ENCODE data around the gene SMYD5.
"Not testable (repeated sequence)": the region's sequence is repeated elsewhere in the genome, so short reads cannot be mapped to it uniquely, and the experiment has no call there.

The SMYD5 gene

DNA sequence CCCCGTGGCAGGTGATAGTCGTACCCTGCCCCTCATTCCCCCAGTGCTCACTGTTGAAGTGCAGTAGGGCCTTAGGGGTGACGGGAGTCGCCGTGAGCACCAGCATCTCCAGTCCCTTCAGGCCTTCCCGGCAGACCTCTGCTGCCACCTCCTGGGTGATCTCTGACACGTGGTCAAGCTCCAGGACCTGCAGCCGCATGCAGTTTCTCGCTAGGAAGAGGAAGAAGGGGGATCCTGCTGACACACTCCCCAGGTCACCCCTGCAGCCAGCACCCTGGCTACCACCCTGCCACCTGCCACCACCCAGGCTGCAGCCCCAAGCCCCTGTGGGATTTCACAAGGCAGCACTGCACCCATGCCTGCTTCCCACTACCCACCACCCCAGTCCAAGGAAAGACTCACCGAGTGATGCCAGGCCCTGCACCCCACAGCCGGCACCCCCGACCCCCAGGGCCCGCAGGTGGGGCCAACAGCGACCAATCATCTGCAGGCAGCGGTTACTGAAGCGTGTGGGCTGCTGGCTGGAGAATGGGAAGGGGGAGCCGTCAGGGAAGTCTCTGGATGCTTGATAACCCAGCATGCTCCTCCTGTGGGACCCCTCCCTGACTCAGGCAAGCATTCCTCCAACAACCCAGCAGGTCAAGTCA, 46.4 kb downstream of the SMYD5 start:
- peak; percentile 36 for DNase-seq (ENCODE audit: low spot score)

DNA sequence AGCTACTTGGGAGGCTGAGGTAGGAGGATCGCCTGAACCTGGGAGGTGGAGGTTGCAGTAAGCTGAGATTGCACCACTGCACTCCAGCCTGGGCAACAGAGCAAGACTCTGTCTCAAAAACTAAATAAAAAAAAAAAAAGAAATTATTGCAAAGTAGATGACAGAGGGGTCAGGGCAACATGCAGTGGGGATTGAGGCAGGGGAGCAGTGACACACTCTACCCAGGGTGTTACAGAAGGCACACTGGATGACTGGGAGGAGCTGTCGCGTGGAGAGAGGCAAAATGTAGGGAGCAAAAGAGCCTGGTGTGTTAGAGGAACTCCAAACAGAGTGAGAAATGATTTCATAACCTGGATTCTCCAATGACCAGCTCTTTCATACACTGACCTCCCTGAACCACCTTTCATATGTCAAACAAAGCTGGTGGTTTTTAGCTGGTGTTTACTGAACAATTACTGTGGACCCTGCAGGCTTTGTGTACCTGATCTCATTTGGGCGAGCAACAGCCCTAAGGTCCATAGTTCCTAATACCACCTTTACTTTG, 48.1 kb downstream of the SMYD5 start:
- DNase-seq (ENCODE audit: low spot score) = no peak

DNA sequence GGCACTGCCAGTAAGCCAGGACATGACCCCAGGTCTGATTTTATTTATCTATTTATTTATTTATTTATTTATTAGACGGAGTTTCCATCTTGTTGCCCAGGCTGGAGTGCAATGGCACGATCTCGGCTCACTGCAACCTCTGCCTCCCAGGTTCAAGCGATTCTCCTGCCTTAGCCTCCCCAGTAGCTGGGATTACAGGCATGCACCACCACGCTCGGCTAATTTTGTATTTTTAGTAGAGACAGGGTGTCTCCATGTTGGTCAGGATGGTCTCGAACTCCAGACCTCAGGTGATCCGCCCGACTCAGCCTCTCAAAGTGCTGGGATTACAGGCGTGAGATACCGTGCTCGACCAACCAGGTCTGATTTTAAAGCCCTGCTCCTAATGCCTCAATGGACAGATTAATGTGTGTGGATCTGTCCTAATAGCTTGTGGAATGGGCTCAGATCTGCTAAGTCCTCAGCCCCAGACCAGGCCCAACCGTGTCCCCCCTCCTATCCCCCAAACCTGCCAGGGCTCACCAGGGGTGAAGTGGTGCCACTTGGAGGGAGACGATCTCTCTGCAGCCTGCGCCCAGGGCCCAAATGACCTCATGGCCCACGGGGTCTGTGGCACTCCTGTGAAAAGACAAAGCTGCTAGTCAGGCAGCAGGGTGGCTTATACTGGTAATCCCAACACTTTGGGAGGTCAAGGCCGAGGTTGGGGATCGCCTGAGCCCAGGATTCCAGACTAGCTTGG, 48.8 kb downstream of the SMYD5 start:
- DNase-seq (ENCODE audit: low spot score) = not testable (repeated sequence)

DNA sequence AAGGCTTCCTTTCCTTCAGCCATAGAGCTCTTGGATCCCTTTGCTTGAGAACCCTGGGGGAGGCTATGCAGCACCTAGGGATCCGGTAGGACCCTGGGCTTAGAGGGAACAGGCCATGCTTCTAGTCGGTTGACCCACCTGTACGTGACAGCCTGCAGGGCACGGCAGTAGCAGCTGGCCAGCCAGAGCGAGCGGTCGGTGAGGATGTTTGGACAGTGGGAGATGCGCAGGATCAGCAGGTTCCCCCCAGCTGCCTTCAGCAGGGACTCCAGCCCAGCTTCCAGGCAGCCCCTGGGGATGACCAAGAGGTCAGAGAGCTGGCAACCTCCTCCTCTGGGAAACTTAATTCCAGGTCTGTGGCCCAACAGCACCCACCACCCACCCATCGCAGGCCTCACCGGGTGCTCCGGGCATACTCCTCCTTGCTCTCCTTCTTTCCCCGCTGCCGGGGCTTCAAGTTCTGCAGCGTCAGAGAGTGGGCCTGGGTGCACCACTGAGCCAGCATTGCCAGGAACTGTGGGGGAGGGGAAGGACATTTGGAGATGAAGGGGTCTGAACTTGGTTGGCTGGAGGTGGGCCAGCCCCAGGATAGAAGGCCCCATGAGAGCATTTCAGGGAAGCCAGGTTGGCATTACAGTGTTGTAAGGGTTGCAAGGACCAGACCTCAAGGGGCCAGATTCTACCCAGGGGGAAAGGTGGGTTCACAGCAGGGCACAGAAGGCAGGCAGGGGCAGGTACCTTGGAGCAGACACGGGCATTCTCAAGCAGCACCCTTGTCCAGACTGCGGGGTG, 49.7 kb downstream of the SMYD5 start:
- DNase-seq (ENCODE audit: low spot score) = no peak

DNA sequence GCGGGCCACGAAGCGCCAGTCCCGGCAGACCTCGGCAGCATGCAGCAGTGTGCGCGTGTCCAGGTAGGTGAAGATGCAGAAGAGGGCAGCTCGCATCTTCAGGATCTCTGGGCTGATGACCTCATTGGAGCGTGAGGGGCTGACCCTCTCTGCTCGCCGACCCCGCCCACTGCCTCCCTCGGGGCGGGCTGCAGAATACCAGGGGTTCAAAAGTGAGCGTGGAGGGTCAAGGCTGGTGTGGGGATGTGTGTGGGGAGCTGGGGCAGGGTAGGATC, 50.2 kb downstream of the SMYD5 start:
- DNase-seq (ENCODE audit: low spot score) = no peak

DNA sequence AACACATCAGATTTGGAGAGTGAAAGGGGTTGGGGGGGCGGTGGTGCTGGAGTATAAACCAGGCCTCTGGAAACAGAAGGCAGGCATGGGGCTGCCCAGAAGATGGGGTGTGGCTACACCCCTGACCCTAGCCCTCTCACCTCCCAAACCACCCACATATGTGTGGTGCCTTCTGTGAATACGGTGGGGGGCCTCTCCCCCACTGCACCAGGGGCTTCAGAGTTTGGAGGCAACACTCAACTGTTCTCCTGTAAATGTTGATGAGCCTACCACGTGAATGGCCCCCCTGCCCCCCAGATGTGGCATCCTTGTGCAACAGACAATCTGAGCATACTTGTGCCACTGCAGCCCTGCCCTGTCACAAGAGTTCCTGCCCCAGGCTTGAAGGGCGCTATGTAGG, 50.7 kb downstream of the SMYD5 start:
- DNase-seq (ENCODE audit: low spot score) = no peak

DNA sequence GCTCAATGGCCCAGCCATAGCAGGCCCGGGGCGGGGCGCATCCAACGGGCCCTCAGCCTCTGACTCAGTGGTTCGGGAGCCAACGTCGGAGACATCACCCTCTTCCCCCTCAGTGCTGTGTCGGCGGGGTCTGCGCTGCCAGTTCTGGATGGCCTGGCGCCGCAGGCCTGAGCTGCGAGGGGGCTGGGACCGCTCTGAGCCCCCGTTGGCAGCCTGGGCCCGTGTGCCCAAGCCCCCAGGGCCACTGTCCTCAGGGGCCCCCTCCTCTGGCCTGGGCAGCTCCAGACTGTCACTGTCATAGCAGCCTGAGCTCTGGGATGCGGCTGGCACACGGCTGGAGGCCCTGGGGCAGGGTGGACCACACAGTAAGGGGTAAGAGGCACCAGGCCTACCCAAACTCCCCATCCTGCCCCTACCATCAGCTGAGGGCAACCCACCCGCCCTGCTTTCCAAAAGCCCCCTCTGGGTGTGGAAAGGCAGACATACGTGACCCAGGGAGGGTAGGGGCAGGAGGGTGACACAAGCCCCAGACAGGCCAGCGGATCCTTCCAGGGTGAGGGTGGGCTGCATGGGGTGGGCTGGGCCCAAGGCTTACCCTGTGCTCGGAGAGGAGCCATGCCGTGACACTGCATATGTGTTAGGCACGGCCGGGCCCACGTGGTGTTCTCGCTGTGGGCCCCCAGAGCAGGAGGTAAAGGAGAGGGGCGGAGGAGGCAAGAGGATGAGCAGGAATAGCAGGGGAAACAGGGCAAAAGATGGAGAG, 51.4 kb downstream of the SMYD5 start:
- no peak for DNase-seq (ENCODE audit: low spot score)

DNA sequence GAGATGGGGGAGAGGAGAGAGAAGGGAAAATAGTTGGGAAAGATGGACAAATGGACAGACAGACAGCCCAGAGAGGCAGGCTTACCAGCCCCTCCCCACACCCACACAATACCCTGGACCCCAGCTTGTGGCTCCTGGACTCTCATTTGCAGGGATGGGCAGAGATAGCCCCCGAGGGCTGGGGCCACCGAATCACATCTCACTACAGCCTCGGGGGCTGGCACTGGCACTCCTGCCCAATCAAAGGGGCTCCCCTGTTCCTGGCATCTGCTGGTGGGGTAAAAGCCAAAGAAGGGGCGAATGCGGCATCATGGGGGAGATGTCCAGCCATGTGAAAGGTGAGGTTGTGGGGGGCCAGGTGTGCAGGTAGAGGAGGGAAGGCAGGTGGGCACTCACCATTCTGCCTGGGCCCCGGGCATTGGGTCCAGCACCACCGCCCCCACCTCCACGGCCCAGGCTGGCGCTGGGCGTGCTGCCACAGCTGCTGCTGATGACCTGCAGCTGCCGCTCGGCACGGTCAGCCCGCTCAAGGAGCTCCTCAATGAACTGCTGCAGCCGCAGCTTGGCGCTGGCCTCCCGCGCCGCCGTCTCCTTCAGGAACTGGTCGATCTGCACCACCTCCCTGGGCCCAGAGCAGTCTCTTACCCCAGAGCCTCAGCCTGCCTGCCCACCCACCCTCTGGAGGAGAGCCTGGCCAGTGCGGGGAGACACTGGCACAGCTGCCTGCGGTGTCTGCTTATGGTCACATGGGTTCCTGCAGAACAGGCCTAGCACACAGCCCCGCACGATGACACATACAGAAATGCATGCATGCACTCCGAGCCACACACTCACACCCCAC, 52.2 kb downstream of the SMYD5 start:
- no peak for DNase-seq (ENCODE audit: low spot score)

DNA sequence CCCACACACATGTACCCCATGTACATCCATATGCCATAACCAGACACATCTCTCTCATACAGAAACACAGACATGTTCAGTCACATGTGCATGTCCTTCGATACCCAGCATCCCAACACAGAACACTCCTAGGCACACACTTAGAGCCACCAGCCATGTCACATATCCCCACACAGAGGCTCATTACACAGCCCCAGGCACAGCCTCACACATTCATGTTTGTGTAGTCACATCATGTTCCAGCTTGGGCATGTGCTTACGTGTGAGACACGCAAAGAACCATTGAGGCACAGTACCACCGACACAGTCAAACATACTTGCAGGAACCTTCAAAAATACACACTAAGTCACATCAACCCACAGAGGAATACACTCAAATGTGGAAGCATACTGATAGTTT, 53.0 kb downstream of the SMYD5 start:
- DNase-seq (ENCODE audit: low spot score) = no peak

DNA sequence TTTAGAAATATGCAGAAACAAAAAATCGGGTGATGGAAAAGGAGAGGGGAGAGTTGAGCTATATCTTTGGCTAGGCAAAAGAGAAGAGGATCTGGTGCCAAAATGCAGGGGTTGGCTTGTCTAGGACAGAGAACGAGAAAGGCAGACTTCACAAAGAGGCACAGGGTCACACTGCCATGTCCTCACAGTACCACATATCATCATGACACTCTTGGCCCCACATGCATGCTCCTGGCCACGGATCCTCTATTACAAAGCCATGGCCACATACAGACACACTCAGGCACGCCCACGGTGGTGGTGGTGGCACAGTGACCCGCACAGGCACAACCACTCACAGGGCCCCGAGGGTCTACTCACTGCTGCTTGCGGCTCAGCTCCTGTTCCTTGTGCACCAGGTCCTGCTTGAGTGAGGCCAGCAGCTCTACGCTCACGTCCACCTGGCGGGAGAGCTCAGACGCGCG, 54.4 kb downstream of the SMYD5 start:
- DNase-seq (ENCODE audit: low spot score) = no peak

DNA sequence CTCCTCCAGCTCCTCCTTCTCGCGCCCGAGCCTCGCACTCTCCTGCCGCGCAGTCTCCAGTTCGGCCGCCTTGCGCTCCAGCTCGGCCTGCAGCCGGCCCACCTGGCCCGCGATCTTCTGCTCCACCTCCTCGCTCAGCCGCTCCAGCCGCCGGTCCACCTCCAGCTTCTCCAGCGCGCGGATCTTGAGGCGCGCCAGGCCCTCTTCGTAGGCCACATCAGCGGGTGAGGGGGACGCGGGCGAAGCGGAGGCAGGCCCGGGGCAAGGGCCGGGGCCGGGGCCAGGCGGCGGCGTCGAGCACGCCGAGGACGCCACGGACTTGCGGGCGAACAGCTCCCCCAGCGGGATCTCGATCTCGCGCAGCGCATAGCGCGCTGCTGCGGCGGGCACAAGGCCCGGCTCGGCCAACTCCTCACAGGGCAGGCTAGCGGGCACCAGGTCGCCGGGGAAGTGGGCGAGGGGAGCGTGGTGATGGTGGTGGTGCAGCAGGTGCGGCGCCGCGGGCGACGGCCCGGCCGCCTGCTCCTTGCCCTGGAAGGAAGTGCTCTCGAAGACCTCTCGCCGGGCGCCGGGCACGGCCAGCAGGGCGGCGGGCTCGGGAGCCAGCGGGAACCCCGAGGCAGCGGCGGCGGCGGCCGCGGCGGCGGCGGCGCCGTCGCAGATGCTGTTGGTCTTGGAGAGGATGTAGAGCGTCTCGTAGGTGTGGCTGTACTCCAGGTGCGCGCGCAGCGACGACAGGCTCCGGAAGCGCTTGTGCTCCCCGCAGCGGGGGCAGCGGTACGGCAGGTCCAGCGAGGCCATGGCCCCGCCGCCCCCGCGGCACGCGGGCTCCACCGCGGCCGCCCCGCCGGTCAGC, 55.0 kb downstream of the SMYD5 start:
- peak; percentile 91 for DNase-seq (ENCODE audit: low spot score)

DNA sequence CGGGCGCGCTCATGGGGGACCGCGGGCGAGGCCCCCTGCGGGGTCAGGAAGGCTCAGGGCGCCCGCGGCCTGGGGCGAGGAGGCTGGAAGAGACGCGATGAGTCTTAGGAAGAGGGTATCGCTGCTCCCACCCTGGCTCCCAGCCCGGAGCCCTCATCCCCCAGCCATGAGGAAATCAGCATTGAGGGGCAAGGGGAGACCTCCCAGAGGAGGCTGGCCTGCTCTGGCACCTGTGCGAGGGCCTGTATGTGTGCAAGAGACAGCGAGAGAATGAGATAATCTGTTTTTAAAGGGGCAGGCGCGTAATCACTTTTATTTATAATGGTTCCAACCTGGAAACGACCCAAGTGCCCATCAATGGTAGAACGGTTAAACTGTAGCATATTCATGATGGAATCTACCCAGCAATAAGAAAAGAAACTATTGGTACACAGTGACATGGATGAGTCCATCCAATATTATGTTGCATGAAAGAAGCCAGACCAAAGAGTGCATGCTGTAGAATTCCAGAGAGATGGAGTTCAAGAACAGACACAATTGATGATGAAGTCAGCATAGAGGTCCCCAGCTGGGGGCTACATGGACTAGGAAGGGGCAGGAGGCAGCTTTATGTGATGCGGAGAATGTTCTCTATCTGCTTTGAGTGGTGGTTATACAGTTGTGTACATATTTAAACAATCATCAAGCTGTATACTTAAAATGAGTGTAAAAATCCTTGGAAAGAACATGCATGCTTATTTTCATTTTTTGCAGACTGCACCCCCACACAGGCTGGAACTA, 55.8 kb downstream of the SMYD5 start:
- no peak for DNase-seq (ENCODE audit: low spot score)

DNA sequence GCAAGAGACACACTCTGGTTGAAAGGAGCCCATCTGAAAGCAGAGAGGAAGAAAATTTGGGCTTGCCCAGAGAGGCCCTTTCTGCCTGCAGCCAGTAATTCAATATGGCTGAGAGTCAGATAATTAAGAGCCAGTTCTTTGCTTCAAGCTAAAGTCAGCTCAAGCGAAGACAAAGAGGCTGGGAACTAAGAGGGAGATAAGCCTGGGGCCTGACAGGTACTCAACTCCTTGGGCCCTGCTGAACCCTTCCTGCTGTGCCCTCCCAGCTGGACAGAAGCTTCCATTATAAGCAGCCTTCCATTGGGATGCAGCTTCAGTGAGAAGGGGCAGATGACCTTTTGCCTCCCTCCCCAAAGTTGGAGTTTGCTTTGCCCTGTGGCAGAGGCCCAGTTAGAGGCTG, 58.2 kb downstream of the SMYD5 start:
- DNase-seq (ENCODE audit: low spot score) = no peak
